ENCODE results near the gene PRAME. TPM values are rescaled to one million over a fixed set of nuclear protein-coding genes. Genes with fewer than 3 reads are reported as not detected.

The PRAME gene
- total and polyA plus RNA-seq, 2 donors (not counting 3 experiments of a cell fraction or from before 2014, with no cell fraction given): 0.07 TPM; not detected in 1

GRCh38 chr22:22507743-22508273, 51.3 kb downstream of the PRAME start:
- Histone ChIP-seq H3K4me1 (ENCODE audit: control insufficient read depth, extremely low read depth, insufficient read depth, low read length) (peaks cover 4% of the 10 kb centered on the region), H3K9ac (replicated peaks; ENCODE audit: extremely low read depth, insufficient read depth, low read length) (peak overlapping the region; percentile 49), H3K9me3 (replicated peaks; ENCODE audit: control insufficient read depth, insufficient read depth, low read length) (no peaks in the 10 kb centered on the region), H3K27me3 (ENCODE audit: control insufficient read depth in 2 of 2, insufficient read depth in 2 of 2, low read length in 2 of 2) (peaks cover 2 to 3% of the 10 kb centered on the region in 2 experiments), H4K20me1 (replicated peaks; ENCODE audit: control insufficient read depth, extremely low read depth, insufficient read depth, low read length) (no peaks in the 10 kb centered on the region), H3K9me1 (replicated peaks; ENCODE audit: control insufficient read depth, extremely low read depth, insufficient read depth, low read length) (no peaks in the 10 kb centered on the region), H3K36me3 (ENCODE audit: control insufficient read depth in 2 of 2, extremely low read depth in 1 of 2, insufficient read depth in 2 of 2, low read length in 2 of 2) (no peaks in the 10 kb centered on the region), H2AFZ (ENCODE audit: low read depth, low read length) (peak overlapping the region; percentile 96), H3K4me2 (ENCODE audit: insufficient read depth, low read length) (peak overlapping the region; percentile 87), H3K79me2 (ENCODE audit: control insufficient read depth, insufficient read depth, low read length) (no peaks in the 10 kb centered on the region), H3K4me3 (replicated peaks in 1 of 3; ENCODE audit: insufficient read depth in 1 of 3, low read depth in 1 of 3, low read length in 3 of 3) (peak overlapping the region; percentile 62 to 80 (median 62)), H3K27ac (ENCODE audit: insufficient read depth, low read depth, low read length) (peak overlapping the region; percentile 16)
- ChIA-PET CTCF (interaction anchor here (1.2 to 2.5 kb wide), 5 partner anchors 10 to 376 kb away, joined by 4 to 16 read pairs (median 7); no protein-coding TSS in a partner anchor), POLR2A (no interaction called here)
- intact Hi-C loops (cut with micrococcal nuclease) (no loop called here), dilution Hi-C loops (cut with MboI; ENCODE audit: extremely low pct_ligation_motif_present, low sequenced_read_pairs) (no loop called here)
- peak; percentile 24 for DNase-seq (ENCODE audit: low read depth, low spot score)
- no TSS peak for BruUV-seq (replicated peaks)
- TF ChIP-seq POLR2A (IDR thresholded peaks at IDR 0.05; ENCODE audit: low read depth, low read length): no peak
- no peak for FAIRE-seq

GRCh38 chr22:22506736-22507135, 52.3 kb downstream of the PRAME start:
- dilution Hi-C loops (cut with MboI; ENCODE audit: extremely low pct_ligation_motif_present, low sequenced_read_pairs): no loop called here
- TF ChIP-seq JUN (IDR thresholded peaks at IDR 0.05; ENCODE audit: borderline replicate concordance, insufficient read depth, insufficient read length, low read depth): no peak
- TF ChIP-seq MAX (IDR thresholded peaks at IDR 0.05; ENCODE audit: insufficient read depth, insufficient read length): no peak
- no peak for TF ChIP-seq GATA2 (IDR thresholded peaks at IDR 0.05; ENCODE audit: insufficient read depth, insufficient read length, low read depth, low read length)
- no peak for TF ChIP-seq FOS (IDR thresholded peaks at IDR 0.05; ENCODE audit: borderline replicate concordance, insufficient read depth, low read length)
- no peak for TF ChIP-seq CTCF (IDR thresholded peaks at IDR 0.05; ENCODE audit: extremely low read depth in 1 of 2, insufficient read depth in 1 of 2, low read depth in 1 of 2, low read length in 2 of 2)
- no peak for TF ChIP-seq EZH2 (IDR thresholded peaks at IDR 0.05; ENCODE audit: borderline replicate concordance, low read depth, low read length, severe bottlenecking)
- no peak for TF ChIP-seq POLR2AphosphoS5 (IDR thresholded peaks at IDR 0.05; ENCODE audit: insufficient read depth, low read depth, low read length)
- no peak for TF ChIP-seq POLR2A (IDR thresholded peaks at IDR 0.05; ENCODE audit: low read depth, low read length)
- TF ChIP-seq MYC (IDR thresholded peaks at IDR 0.05; ENCODE audit: low read depth, low read length): no peak
- Histone ChIP-seq H3K27me3 (ENCODE audit: control insufficient read depth in 2 of 2, insufficient read depth in 2 of 2, low read length in 2 of 2) (peaks cover 0 to 2% of the 10 kb centered on the region in 2 experiments), H3K4me2 (ENCODE audit: insufficient read depth, low read length) (no peak overlapping the region), H3K36me3 (ENCODE audit: control insufficient read depth in 2 of 2, extremely low read depth in 1 of 2, insufficient read depth in 2 of 2, low read length in 2 of 2) (no peaks in the 10 kb centered on the region), H3K9me1 (replicated peaks; ENCODE audit: control insufficient read depth, extremely low read depth, insufficient read depth, low read length) (no peaks in the 10 kb centered on the region), H3K27ac (ENCODE audit: insufficient read depth, low read depth, low read length) (no peak overlapping the region), H2AFZ (ENCODE audit: low read depth, low read length) (no peak overlapping the region), H4K20me1 (replicated peaks; ENCODE audit: control insufficient read depth, extremely low read depth, insufficient read depth, low read length) (no peaks in the 10 kb centered on the region), H3K4me3 (replicated peaks in 1 of 3; ENCODE audit: insufficient read depth in 1 of 3, low read depth in 1 of 3, low read length in 3 of 3) (no peak overlapping the region), H3K4me1 (ENCODE audit: control insufficient read depth, extremely low read depth, insufficient read depth, low read length) (peaks cover 4% of the 10 kb centered on the region), H3K9ac (replicated peaks; ENCODE audit: extremely low read depth, insufficient read depth, low read length) (no peak overlapping the region), H3K79me2 (ENCODE audit: control insufficient read depth, insufficient read depth, low read length) (no peaks in the 10 kb centered on the region), H3K9me3 (replicated peaks; ENCODE audit: control insufficient read depth, insufficient read depth, low read length) (no peaks in the 10 kb centered on the region)
- FAIRE-seq (no peak), DNase-seq (ENCODE audit: low read depth, low spot score) (no peak)
- intact Hi-C loops (cut with micrococcal nuclease): no loop called here
- no TSS peak for BruUV-seq (replicated peaks)
- POLR2A ChIA-PET: no interaction called here
- CTCF ChIA-PET: no interaction called here

All from endothelial cell of umbilical vein (primary cell).